ENCODE measurements around the gene CITED4.
"Not testable (repeated sequence)": the region's sequence is repeated elsewhere in the genome, so short reads cannot be mapped to it uniquely, and the experiment has no call there.

The CITED4 gene, protein sequence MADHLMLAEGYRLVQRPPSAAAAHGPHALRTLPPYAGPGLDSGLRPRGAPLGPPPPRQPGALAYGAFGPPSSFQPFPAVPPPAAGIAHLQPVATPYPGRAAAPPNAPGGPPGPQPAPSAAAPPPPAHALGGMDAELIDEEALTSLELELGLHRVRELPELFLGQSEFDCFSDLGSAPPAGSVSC

GRCh38 chr1:40862008-40862863 is at the start of gene CITED4:
CITED4 (minus strand) TSS chr1:40862363; CDS start chr1:40862127, 236 bp downstream.
- peak; percentile 90 to 91 for DNase-seq (ENCODE audit: low read depth in 2 of 2, low spot score in 1 of 2)

DNA sequence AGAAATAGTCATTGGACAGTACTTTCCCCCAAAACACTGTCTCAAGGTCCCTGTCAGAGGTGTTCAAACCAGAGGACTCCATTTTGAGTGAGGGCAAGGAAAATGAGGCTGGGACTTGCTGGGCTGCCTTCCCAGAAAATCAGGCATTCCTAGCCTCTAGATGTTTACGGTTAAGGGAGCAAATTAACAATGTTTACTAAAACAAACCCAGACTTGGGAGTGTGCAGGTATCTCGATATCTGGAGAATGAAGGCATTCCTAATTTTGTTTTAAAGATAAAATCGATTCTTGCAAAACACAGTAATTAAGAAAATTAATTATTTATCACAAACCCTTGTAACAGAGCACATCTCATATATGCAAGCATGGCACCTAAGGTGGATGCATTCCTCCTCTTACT is 48.9 kb upstream of the CITED4 start:
- DNase-seq (ENCODE audit: low read depth in 2 of 2, low spot score in 1 of 2): no peak

GRCh38 chr1:40909281-40909680 is 47.1 kb upstream of the CITED4 start:
- DNase-seq (ENCODE audit: low read depth in 2 of 2, low spot score in 1 of 2): no peak

DNA sequence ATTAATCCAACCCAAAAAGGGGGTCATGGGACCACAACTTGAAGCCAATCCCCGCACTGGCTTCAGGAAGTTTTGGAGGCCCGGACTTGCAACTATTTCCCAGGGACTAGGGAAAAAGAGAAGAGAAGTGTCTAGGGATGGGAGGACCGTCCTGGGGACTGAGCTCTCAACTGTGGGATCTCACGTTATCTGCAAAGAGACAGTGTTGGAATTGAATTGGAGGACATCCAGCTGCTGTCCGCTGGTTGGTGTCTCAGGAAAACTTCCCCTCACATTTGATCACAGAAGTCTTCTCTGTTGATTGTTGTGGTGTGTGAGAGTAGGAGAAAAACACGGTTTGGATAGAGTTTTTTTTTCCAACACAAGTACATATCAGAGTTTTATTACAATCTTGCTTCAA is 46.2 kb upstream of the CITED4 start:
- DNase-seq (ENCODE audit: low read depth in 2 of 2, low spot score in 1 of 2): no peak

DNA sequence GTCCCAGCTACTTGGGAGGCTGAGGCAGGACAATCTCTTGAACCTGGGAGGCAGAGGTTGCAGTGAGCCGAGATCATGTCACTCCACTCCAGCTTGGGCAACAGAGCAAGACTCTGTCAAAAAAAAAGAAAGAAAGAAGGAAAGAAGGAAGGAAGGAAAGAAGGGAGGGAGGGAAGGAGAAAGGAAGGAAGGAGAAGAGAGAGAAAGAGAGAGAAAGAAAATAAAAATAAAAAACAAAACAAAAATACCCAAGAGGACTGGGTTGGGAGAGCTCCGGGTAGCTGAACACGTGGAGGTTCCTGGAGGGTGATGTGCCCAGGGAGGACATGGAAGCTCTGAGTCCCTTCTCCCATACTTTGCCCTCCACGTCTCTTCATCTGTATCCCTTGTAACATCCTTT is 45.7 kb upstream of the CITED4 start:
- DNase-seq (ENCODE audit: low read depth in 2 of 2, low spot score in 1 of 2): no peak

DNA sequence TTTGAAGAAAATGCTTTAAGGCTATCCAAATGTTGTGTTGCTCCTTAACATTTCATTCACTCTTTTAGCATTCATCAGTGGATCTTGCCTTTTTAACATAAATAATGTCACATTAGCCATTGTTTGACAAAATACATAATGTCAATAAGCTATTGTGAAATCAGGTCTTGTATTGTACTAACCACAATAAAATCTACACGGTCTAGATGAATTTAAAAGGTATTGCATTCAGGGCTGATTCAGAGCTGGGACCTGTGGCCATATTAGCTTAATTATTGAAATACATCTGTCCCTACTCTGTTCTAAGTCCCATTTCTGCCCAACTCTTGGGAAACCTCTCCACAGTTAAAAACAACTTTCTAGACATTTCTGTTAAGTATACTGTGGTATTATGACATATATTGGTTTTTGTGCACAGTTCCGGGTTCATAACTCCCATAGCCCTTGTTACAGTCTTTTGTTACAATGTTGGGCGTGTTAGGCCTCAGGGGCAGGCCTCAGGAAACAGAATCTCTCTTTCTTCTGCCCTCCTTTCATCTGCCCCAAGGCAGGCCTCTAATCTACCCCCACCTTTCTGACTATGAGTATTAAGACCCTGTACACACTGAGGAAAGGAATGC is 44.7 kb upstream of the CITED4 start:
- DNase-seq (ENCODE audit: low read depth in 2 of 2, low spot score in 1 of 2): no peak

DNA sequence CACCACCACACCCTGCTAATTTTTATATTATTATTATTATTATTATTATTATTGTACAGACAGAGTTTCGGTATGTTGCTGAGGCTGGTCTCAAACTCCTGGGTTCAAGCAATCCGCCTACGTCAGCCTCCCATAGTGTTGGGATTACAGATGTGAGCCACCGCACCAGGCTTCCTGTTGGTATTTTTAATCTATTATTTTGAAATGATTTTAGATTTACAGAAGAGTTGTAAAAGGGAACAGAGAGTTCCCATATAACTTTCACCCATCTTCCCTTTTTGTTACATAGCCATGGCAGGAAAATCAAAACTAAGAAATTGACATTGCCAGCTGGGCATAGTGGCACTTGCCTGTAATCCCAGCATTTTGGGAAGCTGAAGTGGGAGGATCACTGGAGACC is 42.9 kb upstream of the CITED4 start:
- no peak for DNase-seq (ENCODE audit: low read depth in 2 of 2, low spot score in 1 of 2)

GRCh38 chr1:40903106-40903505 is 40.9 kb upstream of the CITED4 start:
- DNase-seq (ENCODE audit: low read depth in 2 of 2, low spot score in 1 of 2): no peak

- DNase-seq (ENCODE audit: low read depth in 2 of 2, low spot score in 1 of 2): no peak
These were observed 40.0 kb upstream of the CITED4 start for GRCh38 chr1:40901886-40902852.

- no peak for DNase-seq (ENCODE audit: low read depth in 2 of 2, low spot score in 1 of 2)
These were observed 37.2 kb upstream of the CITED4 start for GRCh38 chr1:40899230-40899870.

GRCh38 chr1:40898431-40898901 is 36.3 kb upstream of the CITED4 start:
- DNase-seq (ENCODE audit: low read depth in 2 of 2, low spot score in 1 of 2): no peak

- no peak for DNase-seq (ENCODE audit: low read depth in 2 of 2, low spot score in 1 of 2)
These were observed 35.4 kb upstream of the CITED4 start for GRCh38 chr1:40897513-40897912.

DNA sequence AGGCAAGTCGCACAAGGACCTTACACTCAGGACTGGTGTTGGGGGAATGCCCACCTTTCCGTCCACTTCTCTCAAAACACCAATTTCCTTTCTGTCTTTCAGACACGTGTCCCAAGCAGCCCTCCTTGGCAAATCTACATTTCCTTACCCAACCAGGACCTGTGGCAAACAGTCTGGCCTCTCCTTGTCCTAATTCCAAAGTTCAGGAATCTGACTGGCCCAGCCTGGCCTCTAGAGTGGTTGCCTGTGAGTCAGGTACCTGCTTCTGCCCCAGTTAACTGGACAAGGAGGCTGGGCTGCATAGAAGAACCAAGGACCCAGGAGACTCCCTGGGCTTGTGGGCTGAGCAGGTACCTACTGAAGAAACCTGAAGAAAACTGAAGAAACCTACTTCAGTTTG is 34.3 kb upstream of the CITED4 start:
- DNase-seq (ENCODE audit: low read depth in 2 of 2, low spot score in 1 of 2): no peak

- DNase-seq (ENCODE audit: low read depth in 2 of 2, low spot score in 1 of 2): no peak
These were observed 33.4 kb upstream of the CITED4 start for GRCh38 chr1:40895601-40896000.

DNA sequence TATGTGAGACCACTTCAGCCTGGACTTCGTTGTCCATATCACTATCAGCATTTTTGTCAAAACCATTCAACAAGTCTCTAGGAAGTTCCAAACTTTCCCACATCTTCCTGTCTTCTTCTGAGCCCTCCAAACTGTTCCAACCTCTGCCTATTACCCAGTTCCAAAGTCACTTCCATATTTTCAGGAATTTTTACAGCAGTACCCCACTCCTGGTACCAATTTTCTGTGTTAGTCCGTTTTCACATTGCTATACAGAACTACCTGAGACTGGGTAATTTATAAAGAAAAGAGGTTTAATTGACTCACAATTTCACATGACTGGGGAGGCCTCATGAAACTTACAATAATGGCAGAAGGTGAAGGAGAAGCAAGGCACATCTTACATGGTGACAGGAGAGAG is 32.7 kb upstream of the CITED4 start:
- not testable (repeated sequence) for DNase-seq (ENCODE audit: low read depth in 2 of 2, low spot score in 1 of 2)

DNA sequence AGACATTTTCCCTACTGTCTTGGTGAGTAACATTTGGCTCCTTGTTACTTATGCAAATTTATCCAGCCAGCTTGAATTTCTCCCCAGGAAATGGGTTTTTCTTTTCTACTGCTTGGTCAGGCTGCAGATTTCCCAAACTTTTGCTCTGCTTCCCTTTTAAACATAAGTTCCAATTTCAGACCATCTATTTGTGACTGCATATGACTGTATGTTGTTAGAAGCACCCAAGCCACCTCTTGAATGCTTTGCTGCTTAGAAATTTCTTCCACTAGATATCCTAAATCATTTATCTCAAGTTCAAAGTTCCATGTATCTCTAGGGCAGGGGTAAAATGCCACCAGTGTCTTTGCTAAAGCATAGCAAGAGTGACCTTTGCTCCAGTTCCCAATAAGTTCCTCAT is 32.3 kb upstream of the CITED4 start:
- no peak for DNase-seq (ENCODE audit: low read depth in 2 of 2, low spot score in 1 of 2)

- DNase-seq (ENCODE audit: low read depth in 2 of 2, low spot score in 1 of 2): no peak
These were observed 31.8 kb upstream of the CITED4 start for GRCh38 chr1:40893946-40894345.

DNA sequence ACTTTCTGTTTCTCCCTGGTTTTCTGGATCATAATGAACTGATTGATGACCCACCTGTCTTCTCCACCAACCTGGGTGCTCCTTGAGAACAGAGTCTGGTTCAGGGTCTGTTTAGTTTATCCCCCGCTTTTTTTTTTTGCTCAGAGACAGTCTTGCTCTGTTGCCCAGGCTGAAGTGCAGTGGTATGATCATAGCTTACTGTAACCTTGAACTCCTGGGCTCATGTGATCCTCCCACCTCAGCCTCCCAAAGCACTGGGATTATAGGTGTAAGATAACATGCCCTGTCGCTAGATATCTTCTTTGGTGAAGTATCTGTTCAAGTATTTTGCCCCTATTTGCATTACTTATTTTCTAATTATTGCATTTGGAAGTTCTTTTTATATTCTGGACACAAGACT is 30.2 kb upstream of the CITED4 start:
- no peak for DNase-seq (ENCODE audit: low read depth in 2 of 2, low spot score in 1 of 2)

DNA sequence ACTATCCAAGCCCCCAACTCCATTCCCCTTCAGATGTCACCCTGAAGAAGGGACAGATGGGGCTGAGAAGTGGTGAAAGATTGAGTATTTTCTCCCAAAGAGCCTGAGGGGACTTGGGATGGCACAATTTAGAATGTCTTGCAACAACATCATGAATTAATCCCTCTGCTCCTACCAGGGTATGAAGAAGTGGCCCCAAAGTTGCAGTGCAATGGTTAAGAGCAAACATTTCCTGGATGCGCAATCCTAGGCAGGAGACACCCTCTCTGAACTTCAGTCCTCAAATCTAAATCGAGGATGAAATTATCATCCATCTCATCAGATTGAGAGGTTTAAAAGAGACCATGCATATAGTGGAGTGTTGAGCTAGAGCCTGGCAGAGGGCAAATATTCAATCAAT is 28.6 kb upstream of the CITED4 start:
- DNase-seq (ENCODE audit: low read depth in 2 of 2, low spot score in 1 of 2): no peak

DNA sequence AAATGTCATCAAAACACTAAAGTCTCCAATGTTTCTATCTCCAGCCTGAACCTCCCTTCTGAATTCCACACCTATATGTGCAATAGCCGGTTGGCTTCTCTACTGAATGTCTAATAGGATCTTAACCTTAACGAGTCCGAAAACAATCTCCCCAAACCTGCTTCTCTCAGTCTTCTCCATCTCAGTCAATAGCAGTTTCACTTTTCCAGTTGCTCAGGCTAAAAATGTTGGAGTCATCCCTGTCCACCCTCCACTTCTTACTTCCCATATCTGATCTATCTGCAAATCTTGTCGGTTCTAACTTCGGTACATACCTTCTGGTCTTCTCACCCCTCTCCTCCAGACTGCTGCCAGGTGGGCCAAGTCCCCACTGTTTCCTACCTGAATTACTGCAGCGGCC is 25.5 kb upstream of the CITED4 start:
- DNase-seq (ENCODE audit: low read depth in 2 of 2, low spot score in 1 of 2): no peak

- DNase-seq (ENCODE audit: low read depth in 2 of 2, low spot score in 1 of 2): no peak
These were observed 24.8 kb upstream of the CITED4 start for GRCh38 chr1:40887012-40887378.
